GM18505 (cell line): ENCODE data around the gene BACH2.

ENCODE experiments used
- ATAC-seq: cut with Tn5 transposase; IDR thresholded peaks from one replicate; pipeline ENCODE4 v1.9.1; 2021; ENCODE audit not compliant: unreplicated experiment
- POLR2A ChIP-seq: IDR thresholded peaks from 4 replicates; pipeline ENCODE4 v1.6.1; 2011; ENCODE audit warnings: borderline replicate concordance; ENCODE audit not compliant: insufficient read depth, insufficient read length; ENCODE audit errors: extremely low read depth

BACH2 gene

DNA sequence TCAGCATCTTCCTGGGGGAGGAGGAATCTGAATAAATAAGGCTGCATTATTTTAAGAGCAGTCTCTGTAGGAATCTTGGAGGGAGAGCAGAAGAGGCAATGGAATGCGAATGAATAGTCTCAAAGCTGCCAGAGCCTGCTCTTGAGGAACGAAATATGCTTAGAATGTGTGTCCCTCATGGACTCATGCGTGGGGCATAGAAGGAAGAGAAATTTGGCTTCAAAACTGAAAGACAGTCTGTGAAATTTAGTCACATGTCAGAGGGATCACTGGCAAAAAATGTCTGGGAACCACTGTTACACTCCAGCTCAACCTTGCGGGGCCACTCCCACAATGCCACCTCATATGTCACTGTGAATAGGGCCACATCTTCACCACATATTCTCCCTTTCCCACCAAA is 306.9 kb downstream of the BACH2 start:
- no peak for ATAC-seq
- no peak for TF ChIP-seq POLR2A

DNA sequence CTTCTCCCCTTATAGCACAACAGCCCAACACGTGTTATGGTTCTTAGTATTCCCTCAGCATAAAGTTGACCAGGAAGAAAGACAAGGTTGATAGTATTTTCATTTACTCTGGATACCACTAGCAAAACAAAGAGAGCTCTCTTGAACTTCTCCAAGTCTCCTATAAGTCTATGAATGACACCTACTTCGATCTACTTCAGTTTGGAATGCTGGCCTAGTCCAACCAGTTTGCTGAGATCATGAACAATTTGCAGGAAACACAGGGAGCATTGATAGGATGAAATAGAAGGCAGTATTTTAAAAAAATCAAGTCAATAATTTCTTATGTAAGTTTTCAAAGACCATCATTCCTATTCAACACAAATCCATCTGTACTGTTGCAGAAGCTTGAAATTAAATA is 308.8 kb downstream of the BACH2 start:
- ATAC-seq, result no peak
- no peak for TF ChIP-seq POLR2A

DNA sequence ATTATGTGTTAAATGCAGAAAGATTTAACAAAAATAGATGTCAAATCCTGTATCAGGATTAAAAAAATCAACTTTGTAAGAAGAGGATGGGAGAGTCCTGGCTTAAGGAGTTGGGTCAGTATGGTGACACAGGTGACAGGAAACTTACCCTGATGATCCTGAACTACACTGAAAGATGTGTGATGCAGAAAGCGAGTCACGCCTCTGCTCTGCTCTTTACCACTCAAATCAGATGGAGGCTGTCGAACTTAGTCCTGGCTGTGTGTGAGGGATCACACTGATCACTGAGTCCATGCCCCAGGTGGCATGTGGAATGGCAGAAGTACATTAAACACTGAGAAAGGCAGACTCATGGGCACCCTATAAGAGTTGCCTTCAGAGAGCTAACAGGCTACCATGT is 309.5 kb downstream of the BACH2 start:
- TF ChIP-seq POLR2A, result no peak
- no peak for ATAC-seq

DNA sequence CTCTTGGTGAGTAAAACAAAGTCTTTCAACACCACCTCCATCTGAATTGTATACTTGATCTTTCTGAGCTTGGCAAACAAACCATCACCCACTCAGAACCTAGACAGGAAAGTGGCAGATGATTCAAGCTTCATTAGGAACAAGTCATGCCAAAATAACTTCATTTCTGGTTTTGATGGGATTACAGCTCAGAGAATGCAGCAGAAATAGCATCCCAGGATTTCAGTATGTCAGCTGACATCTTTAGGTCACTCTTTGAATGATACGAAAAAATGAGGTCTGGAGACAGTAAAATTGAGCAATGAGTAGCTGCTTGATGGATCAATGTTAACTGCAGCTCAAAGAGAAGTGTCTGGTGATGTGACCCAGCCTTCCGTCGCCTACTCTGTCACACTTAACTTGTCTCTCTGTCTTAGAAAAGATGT is 310.0 kb downstream of the BACH2 start:
- ATAC-seq, result no peak
- TF ChIP-seq POLR2A, result no peak

DNA sequence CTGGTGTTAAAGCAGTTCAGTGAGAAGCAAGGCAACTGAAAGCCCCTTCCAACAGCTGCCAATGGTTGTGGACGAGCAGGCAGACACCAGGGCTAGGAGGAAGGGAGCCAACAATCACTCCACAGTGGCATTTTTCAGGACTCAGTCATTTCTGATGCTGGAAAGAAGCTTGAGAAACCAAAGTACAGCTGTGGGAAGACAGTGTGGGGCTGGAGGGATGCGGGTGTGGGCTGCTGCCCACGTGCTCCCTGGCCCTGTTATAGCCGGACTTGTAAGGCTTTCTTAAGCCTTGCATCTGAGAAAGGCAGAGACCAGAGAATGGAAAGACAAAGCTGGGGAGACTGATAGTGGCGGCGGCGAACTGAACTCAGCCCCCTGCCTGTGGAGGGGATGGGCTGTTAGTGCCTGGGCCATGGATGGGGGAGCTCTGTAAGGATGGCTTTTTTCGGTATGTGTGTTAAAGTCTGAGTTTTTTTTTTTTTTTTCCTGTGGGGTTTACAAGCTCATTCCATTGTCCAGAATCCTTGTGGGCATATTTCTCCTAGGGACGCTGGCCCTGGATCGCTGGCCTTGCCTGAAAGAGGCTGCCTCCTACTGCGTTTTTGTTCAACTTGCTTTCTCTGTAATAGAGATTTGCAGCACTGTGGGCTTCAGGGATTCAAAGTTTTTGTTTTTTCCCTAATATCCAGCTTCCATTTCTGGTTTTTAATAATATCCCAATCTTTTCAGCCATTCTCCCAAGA is 310.7 kb downstream of the BACH2 start:
- no peak for ATAC-seq
- no peak for TF ChIP-seq POLR2A

DNA sequence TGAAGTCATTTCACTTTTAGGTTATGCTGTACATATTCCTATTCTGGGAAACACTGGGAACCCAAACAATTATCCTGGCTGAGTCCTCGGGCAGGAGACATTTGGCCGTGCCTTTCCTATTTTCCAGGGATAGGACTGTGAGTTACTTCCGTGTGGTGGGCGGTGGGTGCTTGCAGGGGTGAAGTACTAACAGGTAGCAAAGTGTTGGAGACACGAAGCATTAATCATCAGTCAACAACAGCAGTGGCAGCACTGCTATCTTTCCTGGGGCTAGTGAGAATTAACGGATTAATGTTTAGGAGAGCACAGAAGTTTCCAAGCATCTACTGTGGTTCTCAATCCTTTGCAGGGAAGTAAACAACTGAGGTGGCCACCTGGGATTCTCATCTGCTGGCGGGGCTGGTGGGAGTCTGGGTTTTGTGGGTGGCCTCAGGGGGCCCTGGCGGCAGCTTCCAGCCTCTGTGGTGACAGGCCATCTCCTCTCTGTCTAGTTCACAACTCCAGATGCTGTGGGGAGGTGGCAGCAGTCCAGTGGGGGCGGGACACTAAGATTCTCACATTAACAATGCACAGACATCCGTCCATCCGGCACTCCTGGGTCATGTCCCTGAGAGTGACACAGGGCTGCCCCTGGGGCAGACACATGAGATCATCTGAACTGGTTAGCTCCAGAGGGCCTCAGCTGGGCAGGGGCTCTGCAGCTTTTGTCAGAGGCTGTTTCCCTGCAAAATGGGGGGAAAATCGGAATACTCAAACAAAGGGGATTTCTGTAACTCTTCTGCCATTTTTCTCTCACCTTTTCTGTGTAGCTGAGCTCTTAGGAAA is 311.5 kb downstream of the BACH2 start:
- no peak for TF ChIP-seq POLR2A
- no peak for ATAC-seq

DNA sequence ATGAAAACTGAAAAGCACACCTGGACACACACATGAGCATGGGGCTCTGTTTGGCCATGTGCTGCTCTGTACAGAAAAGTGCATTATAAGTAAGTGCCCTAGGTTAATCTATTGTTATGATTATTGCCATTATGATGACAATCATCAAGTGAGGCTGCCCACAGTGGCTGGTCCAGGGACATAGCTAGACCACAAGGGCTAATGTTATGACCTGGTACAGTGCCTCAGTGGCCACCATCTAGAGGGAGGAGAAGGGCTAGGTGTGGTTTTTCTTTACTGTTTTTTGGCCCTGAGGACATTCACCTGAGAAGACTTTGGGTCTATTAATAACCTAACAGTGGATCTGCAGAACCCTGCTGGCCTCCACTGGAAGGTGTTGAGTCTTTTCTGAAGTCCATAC is 316.3 kb downstream of the BACH2 start:
- TF ChIP-seq POLR2A, result no peak
- no peak for ATAC-seq

DNA sequence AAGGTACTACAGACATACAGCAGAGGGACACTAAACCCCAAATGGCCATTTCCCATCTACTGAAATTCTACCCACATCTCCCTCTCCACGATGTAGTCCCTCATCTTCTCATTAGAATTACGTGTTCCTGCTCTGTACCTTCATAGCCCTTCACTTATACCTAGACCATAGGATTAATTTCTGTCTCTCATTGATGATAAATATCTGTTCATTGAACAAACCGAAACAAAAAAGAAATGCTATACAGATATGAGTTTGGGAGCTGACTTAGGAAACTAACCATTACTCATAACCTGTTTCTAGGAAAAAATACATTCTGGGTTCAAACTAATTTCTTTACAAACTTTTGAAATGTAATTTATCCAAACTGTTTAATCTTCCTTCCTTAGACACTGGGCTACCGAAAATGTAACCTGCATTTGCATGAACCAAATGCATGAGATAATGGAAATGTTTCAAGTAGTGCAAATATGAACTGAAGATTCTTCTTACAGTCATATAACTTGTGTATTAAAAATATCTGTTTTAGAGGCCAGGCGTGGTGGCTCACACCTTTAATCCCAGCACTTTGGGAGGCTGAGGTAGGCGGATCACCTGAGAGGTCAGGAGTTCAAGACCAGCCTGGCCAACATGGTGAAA is 317.0 kb downstream of the BACH2 start:
- ATAC-seq, result no peak
- no peak for TF ChIP-seq POLR2A

DNA sequence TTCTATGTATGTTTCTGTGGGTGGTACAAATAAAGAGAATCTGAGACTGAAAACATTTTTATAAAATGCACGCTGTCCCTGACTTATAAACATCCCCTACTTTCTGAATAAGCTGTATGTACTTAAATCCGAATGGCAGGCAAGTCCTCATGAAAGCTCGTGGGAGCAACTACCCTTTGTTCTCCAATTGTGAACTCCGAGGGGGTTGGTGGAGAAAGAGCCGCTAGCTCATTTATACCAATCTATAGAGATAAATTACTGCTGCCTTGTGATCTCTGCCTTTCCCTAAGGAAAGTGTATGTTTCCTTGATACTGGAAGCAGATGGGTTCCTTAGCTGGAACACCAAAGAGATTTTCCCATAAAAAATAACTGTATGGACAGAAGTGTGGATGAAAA is 317.9 kb downstream of the BACH2 start:
- TF ChIP-seq POLR2A, result no peak
- ATAC-seq, result no peak

DNA sequence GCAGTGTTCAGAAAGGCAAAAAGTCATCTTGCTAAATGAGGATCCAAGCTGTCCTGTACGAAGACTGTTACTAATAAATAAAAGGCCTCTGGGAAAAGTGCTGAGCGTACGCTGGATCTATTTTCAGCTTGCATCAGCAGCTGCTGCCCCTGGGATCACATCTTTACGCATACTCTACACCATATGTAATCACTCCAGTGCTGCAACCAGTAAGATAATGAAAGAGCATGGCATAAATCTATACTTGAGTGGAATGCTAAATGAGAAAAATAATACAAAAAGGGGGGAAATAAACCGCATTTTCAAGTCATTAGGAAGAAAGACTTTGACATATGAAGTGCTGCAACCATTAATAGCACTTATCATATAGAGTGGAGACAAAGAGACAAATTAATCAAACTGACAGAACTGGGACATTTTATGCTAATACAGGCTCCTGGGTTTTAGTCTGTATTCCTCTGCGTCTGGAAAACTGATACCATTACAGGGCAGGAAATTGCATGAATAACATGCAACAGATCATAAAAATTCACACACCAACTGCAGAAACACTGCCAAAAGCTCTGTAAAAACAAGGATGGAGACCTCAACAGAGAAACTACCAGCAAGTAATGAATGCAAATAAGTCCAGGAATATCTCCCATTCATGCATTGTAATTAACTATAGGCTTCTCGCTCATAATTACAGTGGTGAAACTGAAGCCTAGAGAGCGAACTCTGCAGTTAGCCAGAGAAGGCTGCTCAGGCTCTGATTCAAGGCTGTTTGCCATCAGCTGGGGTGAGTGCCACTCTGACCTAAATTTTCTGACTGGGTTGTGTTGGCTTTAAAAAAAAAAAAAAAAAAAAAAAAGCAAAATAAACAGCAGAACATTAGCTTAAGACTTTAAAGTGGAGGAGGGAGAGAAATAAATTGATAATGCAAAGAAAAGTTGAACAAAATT is 318.6 kb downstream of the BACH2 start:
- no peak for ATAC-seq
- no peak for TF ChIP-seq POLR2A

DNA sequence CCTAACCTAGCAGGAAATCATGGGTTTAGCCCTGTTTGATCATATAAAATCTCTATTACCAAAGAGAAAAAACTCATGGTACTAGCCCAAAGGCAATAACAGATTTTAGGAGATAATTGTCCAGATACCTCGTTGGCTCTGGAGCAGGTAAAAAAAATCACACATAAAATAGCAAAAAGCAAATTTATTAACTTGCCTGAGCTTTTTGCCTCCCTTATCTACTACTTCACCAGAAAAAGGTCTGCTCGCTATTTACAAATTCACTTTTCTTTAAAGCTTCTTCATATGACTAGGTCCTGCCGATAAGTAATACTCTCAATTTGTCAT is 320.0 kb downstream of the BACH2 start:
- no peak for TF ChIP-seq POLR2A
- ATAC-seq, result no peak

DNA sequence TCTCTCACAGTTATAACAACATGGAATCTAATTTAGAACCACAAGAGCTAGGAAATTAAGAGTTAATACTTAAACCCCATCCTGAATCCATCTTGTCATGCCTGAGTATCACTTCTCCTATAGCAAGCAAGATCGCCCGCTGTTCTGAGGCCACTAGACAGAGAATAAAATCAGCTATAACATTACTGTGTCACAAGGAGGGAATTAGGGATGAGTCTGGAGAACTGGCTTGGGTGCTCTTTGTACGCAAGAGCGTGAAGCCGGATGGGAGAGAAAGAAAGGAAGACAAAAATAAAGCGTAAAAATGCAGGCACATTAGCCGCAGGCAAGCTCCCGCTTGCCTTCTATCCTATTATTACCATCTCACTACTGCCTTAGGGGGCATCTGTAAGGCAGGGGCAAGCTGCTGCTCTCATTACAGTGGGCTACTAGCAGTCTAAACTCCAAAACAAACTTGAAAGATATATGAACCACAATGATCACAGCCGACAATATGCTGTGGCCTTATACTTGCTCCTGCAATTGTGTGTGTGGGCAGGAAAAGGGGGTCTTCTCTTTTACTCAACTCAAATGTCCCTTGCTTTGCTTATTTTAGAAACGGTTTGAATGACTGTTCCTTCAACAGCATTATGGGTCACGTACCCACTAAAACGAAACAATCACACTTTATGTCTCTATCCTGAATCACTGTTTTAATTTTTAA is 320.5 kb downstream of the BACH2 start:
- no peak for ATAC-seq
- no peak for TF ChIP-seq POLR2A
